ENCODE results near the gene MCC.

DNA sequence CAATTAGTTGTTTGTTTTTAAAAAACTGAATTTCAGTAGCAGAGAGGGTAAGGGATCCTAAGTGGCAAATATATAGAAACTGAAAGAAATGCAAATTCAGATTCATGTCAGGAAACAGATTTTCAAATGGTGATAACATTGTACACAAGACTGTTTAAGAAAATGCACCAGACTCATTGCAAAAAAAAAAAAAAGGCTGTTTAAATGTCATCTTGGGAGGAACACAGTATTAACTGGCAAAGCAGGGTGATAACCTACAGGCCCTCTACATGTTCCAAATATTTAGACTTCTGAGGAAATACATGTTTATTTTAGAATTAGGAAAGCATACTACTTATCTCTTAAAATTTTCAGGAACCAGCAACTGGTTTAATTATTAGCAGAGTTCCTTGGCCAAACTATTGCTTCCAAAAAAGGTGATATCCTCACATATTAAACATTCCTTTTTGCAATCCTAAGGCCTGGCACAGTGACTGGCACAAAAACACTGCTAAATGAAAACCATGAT is 167.9 kb downstream of the MCC start:
- TF ChIP-seq, protein P1, sequence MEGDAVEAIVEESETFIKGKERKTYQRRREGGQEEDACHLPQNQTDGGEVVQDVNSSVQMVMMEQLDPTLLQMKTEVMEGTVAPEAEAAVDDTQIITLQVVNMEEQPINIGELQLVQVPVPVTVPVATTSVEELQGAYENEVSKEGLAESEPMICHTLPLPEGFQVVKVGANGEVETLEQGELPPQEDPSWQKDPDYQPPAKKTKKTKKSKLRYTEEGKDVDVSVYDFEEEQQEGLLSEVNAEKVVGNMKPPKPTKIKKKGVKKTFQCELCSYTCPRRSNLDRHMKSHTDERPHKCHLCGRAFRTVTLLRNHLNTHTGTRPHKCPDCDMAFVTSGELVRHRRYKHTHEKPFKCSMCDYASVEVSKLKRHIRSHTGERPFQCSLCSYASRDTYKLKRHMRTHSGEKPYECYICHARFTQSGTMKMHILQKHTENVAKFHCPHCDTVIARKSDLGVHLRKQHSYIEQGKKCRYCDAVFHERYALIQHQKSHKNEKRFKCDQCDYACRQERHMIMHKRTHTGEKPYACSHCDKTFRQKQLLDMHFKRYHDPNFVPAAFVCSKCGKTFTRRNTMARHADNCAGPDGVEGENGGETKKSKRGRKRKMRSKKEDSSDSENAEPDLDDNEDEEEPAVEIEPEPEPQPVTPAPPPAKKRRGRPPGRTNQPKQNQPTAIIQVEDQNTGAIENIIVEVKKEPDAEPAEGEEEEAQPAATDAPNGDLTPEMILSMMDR (IDR thresholded peaks at IDR 0.05) = no peak
- TF ChIP-seq POLR2A (IDR thresholded peaks at IDR 0.05) (no peak), POLR2AphosphoS5 (IDR thresholded peaks at IDR 0.05; ENCODE audit: insufficient read depth in 1 of 2, low read depth in 1 of 2) (no peak)
